IMR-90 (cell line): ENCODE measurements around the gene DPH2. TPM values are rescaled to one million over a fixed set of nuclear protein-coding genes. Genes with fewer than 3 reads are reported as not detected.
A peak's percentile ranks its signal among the peaks of the same experiment; 100 is the strongest.

Experiments used
- ATAC-seq: fragments of 200-7000 bp; cut with Tn5 transposase; 2 replicates; pipeline ENCODE4 v1.9.1; 2020; ENCODE audit warnings: low read depth, mild to moderate bottlenecking, moderate library complexity
- BruUV-seq: library from RNA; stranded (reverse); fragments of 400-500 nt; replicated peaks from 2 replicates; lab custom pipeline; 2021; lab: Mats Ljungman, UMichigan
- CTCF ChIA-PET: fragments of 300-600 bp; formaldehyde crosslinking; extraction: SDS; loops from one replicate; lab custom pipeline; 2021; ENCODE audit warnings: antibody characterized with exemption; lab: Yijun Ruan, JAX
- POLR2A ChIA-PET: fragments of 300-600 bp; sonication (Branson Sonifier 250); formaldehyde crosslinking; loops from one replicate; lab custom pipeline; 2022; ENCODE audit warnings: antibody characterized with exemption; ENCODE audit not compliant: unreplicated experiment; lab: Charles Lee
- DNase-seq: peaks from one replicate; pipeline ENCODE4 v3.0.0; 2013
- H2AFZ ChIP-seq: replicated peaks from 2 replicates; pipeline ENCODE3; 2013; ENCODE audit warnings: low read length, mild to moderate bottlenecking; ENCODE audit not compliant: poor library complexity
- H2AK5ac ChIP-seq: 2 replicates; pipeline ENCODE4 v1.6.1; 2013; ENCODE audit warnings: low read depth, low read length, inconsistent platforms
- H2AK9ac ChIP-seq: replicated peaks from 2 replicates; pipeline ENCODE3; 2013; ENCODE audit warnings: mild to moderate bottlenecking, low read depth, low read length, moderate library complexity; ENCODE audit not compliant: poor library complexity
- H2BK120ac ChIP-seq: 2 replicates; pipeline ENCODE4 v1.6.1; 2013; ENCODE audit warnings: low read depth, low read length, inconsistent platforms
- H2BK15ac ChIP-seq: 3 replicates; pipeline ENCODE4 v1.6.1; 2013; ENCODE audit warnings: low read depth, low read length, inconsistent platforms
- H2BK20ac ChIP-seq: 2 replicates; pipeline ENCODE4 v1.6.1; 2013; ENCODE audit warnings: low read depth, mild to moderate bottlenecking, inconsistent platforms, low read length, moderate library complexity
- H2BK5ac ChIP-seq: 2 replicates; pipeline ENCODE4 v1.6.1; 2013; ENCODE audit warnings: mild to moderate bottlenecking, low read depth, low read length, inconsistent platforms; ENCODE audit not compliant: poor library complexity, severe bottlenecking
- H3K14ac ChIP-seq: replicated peaks from 2 replicates; pipeline ENCODE4 v1.6.1; 2013; ENCODE audit warnings: low read depth, low read length, inconsistent platforms
- H3K18ac ChIP-seq: 2 replicates; pipeline ENCODE4 v1.6.1; 2013; ENCODE audit warnings: low read depth, low read length, control low read depth
- H3K23ac ChIP-seq: 2 replicates; pipeline ENCODE4 v1.6.1; 2013; ENCODE audit warnings: low read depth, low read length, inconsistent platforms
- H3K27ac ChIP-seq: 2 replicates; pipeline ENCODE4 v1.5.1; 2013; ENCODE audit warnings: mild to moderate bottlenecking, control low read depth, low read length; ENCODE audit not compliant: insufficient read depth
- H3K27me3 ChIP-seq: 2 replicates; pipeline ENCODE4 v1.6.1; 2013; ENCODE audit warnings: low read length; ENCODE audit not compliant: control insufficient read depth, insufficient read depth
- H3K36me3 ChIP-seq: 2 replicates; pipeline ENCODE4 v1.6.1; 2013; ENCODE audit warnings: low read length, mixed read lengths; ENCODE audit not compliant: control insufficient read depth, insufficient read depth
- H3K4ac ChIP-seq: 2 replicates; pipeline ENCODE4 v1.6.1; 2013; ENCODE audit warnings: low read depth, low read length, inconsistent platforms
- H3K4me1 ChIP-seq: 2 replicates; pipeline ENCODE4 v1.6.1; 2013; ENCODE audit warnings: low read length, mixed read lengths; ENCODE audit not compliant: control insufficient read depth, insufficient read depth
- H3K4me2 ChIP-seq: 2 replicates; pipeline ENCODE4 v1.6.1; 2013; ENCODE audit warnings: low read depth, mild to moderate bottlenecking, control low read depth, low read length, moderate library complexity
- H3K4me3 ChIP-seq: 2 replicates; pipeline ENCODE4 v1.5.1; 2013; ENCODE audit warnings: low read depth, mild to moderate bottlenecking, control low read depth, low read length, moderate library complexity; ENCODE audit not compliant: insufficient read depth
- H3K56ac ChIP-seq: 2 replicates; pipeline ENCODE4 v1.6.1; 2013; ENCODE audit warnings: low read length, inconsistent platforms; ENCODE audit not compliant: insufficient read depth; ENCODE audit errors: extremely low read depth
- H3K79me1 ChIP-seq, 2 experiments: 2 replicates each; pipeline ENCODE4 v1.6.1; 2013; ENCODE audit warnings: low read length in 2 of 2, inconsistent platforms in 1 of 2, low read depth in 1 of 2
- H3K9ac ChIP-seq: 2 replicates; pipeline ENCODE4 v1.6.1; 2013; ENCODE audit warnings: low read depth, low read length, control low read depth
- H3K9me1 ChIP-seq: 2 replicates; pipeline ENCODE4 v1.6.1; 2013; ENCODE audit warnings: low read length, inconsistent platforms; ENCODE audit not compliant: insufficient read depth
- H3K9me3 ChIP-seq: 2 replicates; pipeline ENCODE4 v1.6.1; 2013; ENCODE audit warnings: low read length; ENCODE audit not compliant: control insufficient read depth, insufficient read depth
- H4K20me1 ChIP-seq: 2 replicates; pipeline ENCODE4 v1.6.1; 2013; ENCODE audit warnings: low read length, inconsistent platforms; ENCODE audit not compliant: insufficient read depth
- H4K5ac ChIP-seq: 2 replicates; pipeline ENCODE4 v1.6.1; 2013; ENCODE audit warnings: mild to moderate bottlenecking, low read depth, low read length, control low read depth
- H4K8ac ChIP-seq, 2 experiments: 2 replicates each; pipeline ENCODE4 v1.6.1; 2013; ENCODE audit warnings: low read depth in 2 of 2, low read length in 2 of 2, control low read depth in 1 of 2, inconsistent platforms in 1 of 2
- H4K91ac ChIP-seq: 2 replicates; pipeline ENCODE4 v1.6.1; 2013; ENCODE audit warnings: low read depth, low read length, inconsistent platforms; ENCODE audit not compliant: insufficient read depth
- MAFK ChIP-seq: IDR thresholded peaks from 2 replicates; pipeline ENCODE4 v1.6.1; 2012; ENCODE audit warnings: low read depth, low read length, improper control_type of control experiment
- RFX5 ChIP-seq: IDR thresholded peaks from 2 replicates; pipeline ENCODE4 v1.8.0; 2012; ENCODE audit warnings: low read depth, mild to moderate bottlenecking, low read length, moderate library complexity
- WGBS, 2 experiments: methylation state at CpG; one replicate each; pipeline versions ENCODE4 v1.1.5 to v1.1.7; 2013; ENCODE audit warnings: missing lambda C conversion rate in 2 of 2; ENCODE audit not compliant: insufficient read length in 1 of 2; ENCODE audit errors: extremely low coverage in 2 of 2; 5-methylcytosine and 5-hydroxymethylcytosine counted together
- dilution Hi-C: fragments of 300-500 bp; cut with HindIII; formaldehyde crosslinking; loops from one replicate; pipeline ENCODE4 v1.14.3; 2018; ENCODE audit warnings: low sequenced_read_pairs; ENCODE audit not compliant: unreplicated experiment
- in situ Hi-C: fragments of 300-500 bp; cut with MboI; formaldehyde crosslinking; loops from 3 replicates; pipeline ENCODE4 v1.14.3; 2019; ENCODE audit warnings: low sequenced_read_pairs, inconsistent platforms, mixed read lengths
- intact Hi-C: fragments of 100-400 bp; cut with micrococcal nuclease; formaldehyde crosslinking; loops from 2 replicates; pipeline ENCODE4 v1.10.0; 2022
- polyA plus RNA-seq, 3 experiments: library from polyadenylated mRNA; depleted of rRNA; stranded (reverse); fragments of >200 nt; gene quantifications; 2 replicates each; pipeline ENCODE4 v1.2.3, GENCODE V29; 2012; ENCODE audit warnings: low replicate concordance in 1 of 3
- total RNA-seq: library from RNA; depleted of rRNA; stranded (reverse); fragments of >200 nt; gene quantifications from 2 replicates; pipeline ENCODE4 v1.2.3, GENCODE V29; 2012; rRNA removed

Gene DPH2
- total and polyA plus RNA-seq, 2 of the 4 experiments (the other 2 are of a cell fraction), result 21.0 to 32.2 TPM

DNA sequence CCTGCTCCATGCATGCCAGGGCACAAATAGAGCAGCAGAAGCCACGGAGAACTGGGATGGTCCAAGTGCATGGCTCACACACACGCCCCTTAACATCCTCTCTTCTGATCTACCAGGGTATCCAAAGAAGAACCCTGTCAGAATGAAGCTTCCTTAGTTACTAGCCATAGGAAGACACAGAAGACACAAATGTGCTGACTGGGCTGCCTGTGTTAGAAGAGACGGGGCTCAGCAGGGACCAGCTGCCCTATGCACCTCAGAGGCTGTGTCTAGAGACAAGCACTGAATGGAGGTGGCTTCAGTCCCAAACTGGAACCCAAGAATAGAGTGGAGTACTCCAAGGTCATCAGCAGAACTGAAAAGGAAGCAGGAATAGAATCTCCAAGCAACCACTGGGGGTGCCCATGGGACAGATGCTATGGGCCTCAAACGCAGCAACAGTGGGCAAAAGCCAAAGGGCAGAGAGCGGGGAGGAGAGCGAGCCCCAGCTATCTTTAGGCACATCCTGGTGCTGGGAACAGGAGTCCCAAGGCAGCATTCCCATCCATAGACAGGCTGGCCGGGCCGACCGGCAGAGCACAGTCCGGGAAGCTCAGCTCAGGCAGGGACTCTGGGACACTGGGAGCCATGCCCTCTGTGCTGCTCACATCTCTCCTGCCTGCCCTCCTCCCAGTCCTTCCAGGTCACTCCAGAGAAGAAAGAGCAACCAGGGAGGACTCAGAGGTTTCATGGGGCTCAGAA, 51.9 kb downstream of the DPH2 start:
- intact Hi-C loops, result no loop called here
- no peak overlapping the region for H2BK20ac ChIP-seq
- no peak overlapping the region for H3K23ac ChIP-seq
- peaks cover 4% of the 10 kb centered on the region for H3K4me1 ChIP-seq
- no peaks in the 10 kb centered on the region for H3K9me3 ChIP-seq
- no peak overlapping the region for H3K18ac ChIP-seq
- TF ChIP-seq MAFK (peak; percentile 34), RFX5 (no peak)
- no peak overlapping the region for H4K8ac ChIP-seq
- WGBS, 2 experiments, result 100% methylated on average over 1 of the region's 10 CpGs; no CpG with 5 or more reads in 1 of the 2 experiments
- H2AK5ac ChIP-seq, result no peak overlapping the region
- no peak overlapping the region for H3K4ac ChIP-seq
- H3K56ac ChIP-seq, result no peak overlapping the region
- H3K14ac ChIP-seq, result no peak overlapping the region
- dilution Hi-C loops, result no loop called here
- no peak overlapping the region for H3K4me2 ChIP-seq
- no peaks in the 10 kb centered on the region for H3K27me3 ChIP-seq
- H3K79me1 ChIP-seq, result peaks cover 0 to 3% of the 10 kb centered on the region in 2 experiments; a peak in 1 of 4 replicates
- H2BK120ac ChIP-seq, result no peak overlapping the region
- ChIA-PET CTCF (interaction anchor here (1.0 to 1.7 kb wide), 2 partner anchors 16 to 28 kb away, joined by 3 to 6 read pairs; no protein-coding TSS in a partner anchor), POLR2A (no interaction called here)
- no TSS peak for BruUV-seq
- H3K4me3 ChIP-seq, result no peak overlapping the region
- H4K20me1 ChIP-seq, result no peaks in the 10 kb centered on the region; the same call in 1 of the 2 replicates
- no peak overlapping the region for H2AK9ac ChIP-seq
- in situ Hi-C loops, result no loop called here
- no peak overlapping the region for H3K9ac ChIP-seq
- no peak overlapping the region for H2AFZ ChIP-seq
- H2BK5ac ChIP-seq, result no peak overlapping the region
- no peak overlapping the region for H2BK15ac ChIP-seq
- no peak overlapping the region for H3K27ac ChIP-seq
- H4K5ac ChIP-seq, result no peak overlapping the region
- no peak overlapping the region for H4K91ac ChIP-seq
- DNase-seq, result no peak
- peaks cover 10% of the 10 kb centered on the region; the same call in 1 of the 2 replicates for H3K9me1 ChIP-seq
- no peak; the same call in 1 of the 2 replicates for ATAC-seq
- H3K36me3 ChIP-seq, result peaks cover 26% of the 10 kb centered on the region; the same call in 1 of the 2 replicates

Other genes with a start within 250 kb of the DPH2 start
- not detected in 2 replicates for gene ARTN, start 36.2 kb upstream of the DPH2 start, total RNA-seq
- 0.23 and 0.29 TPM in 2 replicates for gene ARTN, start 36.2 kb upstream of the DPH2 start, polyA plus RNA-seq (2012; rRNA removed)
- gene IPO13, start 23.1 kb upstream of the DPH2 start, total RNA-seq, result 14.2 and 15.2 TPM in 2 replicates
- gene IPO13, start 23.1 kb upstream of the DPH2 start, polyA plus RNA-seq (2012; rRNA removed), result 18.7 and 19.0 TPM in 2 replicates
- gene ATP6V0B, start 5.0 kb downstream of the DPH2 start, total RNA-seq, result 72.1 and 80.3 TPM in 2 replicates
- gene ATP6V0B, start 5.0 kb downstream of the DPH2 start, polyA plus RNA-seq (2012; rRNA removed), result 169 and 209 TPM in 2 replicates
- gene B4GALT2, start 9.2 kb downstream of the DPH2 start, total RNA-seq, result 57.2 and 60.8 TPM in 2 replicates
- 52.3 and 74.7 TPM in 2 replicates for gene B4GALT2, start 9.2 kb downstream of the DPH2 start, polyA plus RNA-seq (2012; rRNA removed)
- 1.4 and 1.7 TPM in 2 replicates for gene CCDC24, start 21.6 kb downstream of the DPH2 start, total RNA-seq
- gene CCDC24, start 21.6 kb downstream of the DPH2 start, polyA plus RNA-seq (2012; rRNA removed), result 4.3 and 4.6 TPM in 2 replicates
- gene SLC6A9, start 61.5 kb downstream of the DPH2 start, total RNA-seq, result 1.9 and 2.0 TPM in 2 replicates
- gene SLC6A9, start 61.5 kb downstream of the DPH2 start, polyA plus RNA-seq (2012; rRNA removed), result 6.2 and 6.6 TPM in 2 replicates
- 0.28 and 0.36 TPM in 2 replicates for gene KLF17, start 148.8 kb downstream of the DPH2 start, total RNA-seq
- 0.14 and 0.17 TPM in 2 replicates for gene KLF17, start 148.8 kb downstream of the DPH2 start, polyA plus RNA-seq (2012; rRNA removed)
- gene KLF18, start 171.6 kb downstream of the DPH2 start, total RNA-seq, result not detected in 2 replicates
- gene KLF18, start 171.6 kb downstream of the DPH2 start, polyA plus RNA-seq (2012; rRNA removed), result not detected in 2 replicates
- 18.1 and 22.2 TPM in 2 replicates for gene DMAP1, start 243.5 kb downstream of the DPH2 start, total RNA-seq
- 34.3 and 39.4 TPM in 2 replicates for gene DMAP1, start 243.5 kb downstream of the DPH2 start, polyA plus RNA-seq (2012; rRNA removed)